ENCODE measurements around the gene OSBPL7.

GRCh38 chr17:47845716-47846075 is 24.1 kb upstream of the OSBPL7 start:
- TF ChIP-seq USF1 (IDR thresholded peaks at IDR 0.05) (no peak), YY1 (IDR thresholded peaks at IDR 0.05; ENCODE audit: low read depth) (no peak), TAF1 (IDR thresholded peaks at IDR 0.05; ENCODE audit: low read depth) (no peak), RAD21 (IDR thresholded peaks at IDR 0.05; ENCODE audit: low read depth) (no peak), REST (IDR thresholded peaks at IDR 0.05; ENCODE audit: low read depth) (no peak), EP300 (IDR thresholded peaks at IDR 0.05; ENCODE audit: borderline replicate concordance) (no peak), CREB1 (IDR thresholded peaks at IDR 0.05; ENCODE audit: low read depth) (no peak), TEAD4 (IDR thresholded peaks at IDR 0.05) (no peak), ZBTB7A (IDR thresholded peaks at IDR 0.05; ENCODE audit: low read depth) (no peak), EGR1 (IDR thresholded peaks at IDR 0.05) (no peak)

All from Ishikawa (cell line).